Panc1 (cell line): Measurements from ENCODE around the gene PLD2.

Source experiments
- CTCF ChIP-seq: fragments of 450-650 bp; IDR thresholded peaks from 2 replicates; pipeline ENCODE4 v1.5.1; 2017; ENCODE audit warnings: mild to moderate bottlenecking
- POLR2AphosphoS5 ChIP-seq: IDR thresholded peaks from 2 replicates; pipeline ENCODE4 v1.6.1; 2012; ENCODE audit warnings: mild to moderate bottlenecking, low read depth, low read length, moderate library complexity
- REST ChIP-seq, 2 experiments: IDR thresholded peaks; 2 replicates each; pipeline ENCODE4 v1.6.1; 2011 to 2012; ENCODE audit warnings: low read depth in 2 of 2, control low read depth in 1 of 2, low read length in 1 of 2, mild to moderate bottlenecking in 1 of 2, moderate library complexity in 1 of 2; ENCODE audit not compliant: insufficient read depth in 1 of 2
- TCF7L2 ChIP-seq: IDR thresholded peaks from 2 replicates; pipeline ENCODE4 v1.6.1; 2011; ENCODE audit warnings: mild to moderate bottlenecking, low read depth, low read length, inconsistent platforms

DNA sequence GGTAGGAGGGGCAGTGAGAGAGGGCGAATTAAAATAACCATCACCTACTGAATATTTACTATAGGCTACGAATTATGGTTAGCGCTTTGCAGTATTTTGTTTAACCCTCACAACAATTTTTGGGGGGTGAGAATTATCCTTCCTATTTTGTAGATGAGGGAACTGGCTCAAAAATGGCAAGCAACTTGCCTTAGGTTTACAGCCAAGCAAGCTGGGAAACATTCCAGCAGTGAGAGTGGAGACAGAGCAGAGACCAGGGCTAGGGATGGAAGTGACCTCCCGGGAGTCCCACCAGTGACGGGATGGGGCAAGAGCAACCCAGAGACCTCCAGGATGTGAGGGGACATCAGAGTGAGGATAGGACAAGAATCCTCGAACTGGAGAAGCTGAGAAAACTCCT, 20.4 kb upstream of the PLD2 start:
- TF ChIP-seq CTCF, result no peak
- TF ChIP-seq TCF7L2, result no peak
- TF ChIP-seq REST (IDR thresholded peaks at IDR 0.05; ENCODE audit: insufficient read depth in 1 of 2, low read depth in 2 of 2, low read length in 1 of 2), result no peak
- TF ChIP-seq POLR2AphosphoS5, result no peak
